Stimulated activated naive CD8-positive, alpha-beta T cell treated with anti-CD3 and anti-CD28 coated beads, Interleukin-15, Interleukin-2, amounts not matched to agents 100 ng/mL and 50 ng/mL, for 24 hours (primary cell): ENCODE results near the gene CPAMD8.
"Not testable (repeated sequence)": the region's sequence is repeated elsewhere in the genome, so short reads cannot be mapped to it uniquely, and the experiment has no call there.

ENCODE experiments used
- H3K27ac Mint-ChIP-seq: one replicate; pipeline ENCODE4 v1.8.0; 2021; ENCODE audit warnings: mild to moderate bottlenecking, mixed read lengths
- H3K27me3 Mint-ChIP-seq: one replicate; pipeline ENCODE4 v1.8.0; 2021; ENCODE audit warnings: mixed read lengths
- H3K36me3 Mint-ChIP-seq: one replicate; pipeline ENCODE4 v1.8.0; 2021; ENCODE audit warnings: low read depth, mixed read lengths
- H3K4me1 Mint-ChIP-seq: one replicate; pipeline ENCODE4 v1.8.0; 2021; ENCODE audit warnings: low read depth, mixed read lengths
- H3K4me3 Mint-ChIP-seq: one replicate; pipeline ENCODE4 v1.8.0; 2021; ENCODE audit warnings: mild to moderate bottlenecking, mixed read lengths
- H3K9me3 Mint-ChIP-seq: one replicate; pipeline ENCODE4 v1.8.0; 2021; ENCODE audit warnings: mixed read lengths

Gene CPAMD8

DNA sequence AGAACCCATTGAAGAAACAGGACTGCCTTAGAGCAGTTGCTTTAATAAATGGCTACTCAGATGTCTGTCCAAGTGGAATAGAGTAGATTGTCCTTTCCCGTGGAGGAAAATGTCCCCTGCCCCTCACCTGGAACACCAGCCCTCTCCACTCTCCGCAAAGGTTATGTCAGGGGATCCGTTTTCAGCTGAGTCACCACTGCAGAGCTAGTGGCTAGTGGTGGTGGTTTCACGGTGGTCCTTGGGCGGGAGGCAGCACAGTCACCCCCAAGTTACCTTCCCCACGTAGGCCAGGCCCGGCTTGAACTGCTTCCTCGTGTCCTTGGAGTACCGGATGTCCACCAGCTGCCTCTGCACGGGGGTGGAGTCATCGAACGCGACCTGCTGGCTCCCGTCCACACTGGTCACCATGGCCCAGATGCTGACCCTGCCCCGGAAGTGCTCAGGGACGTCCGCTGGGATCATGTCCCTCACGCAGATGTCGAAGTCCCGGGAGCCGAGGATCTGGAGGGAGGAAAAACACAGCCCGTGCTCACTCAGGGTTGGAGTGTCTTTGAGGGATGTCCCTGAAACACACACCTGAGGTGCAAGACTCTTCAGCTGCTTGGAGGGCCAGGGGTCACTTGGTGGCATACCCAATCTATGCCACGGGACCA lies 29.6 kb downstream of the CPAMD8 start:
- H3K27ac Mint-ChIP-seq, H3K4me3 Mint-ChIP-seq, H3K27me3 Mint-ChIP-seq, H3K36me3 Mint-ChIP-seq: not testable (repeated sequence)
- Mint-ChIP-seq H3K4me1 (peaks cover 12% of the 10 kb centered on the region), H3K9me3 (peaks cover 19% of the 10 kb centered on the region)

DNA sequence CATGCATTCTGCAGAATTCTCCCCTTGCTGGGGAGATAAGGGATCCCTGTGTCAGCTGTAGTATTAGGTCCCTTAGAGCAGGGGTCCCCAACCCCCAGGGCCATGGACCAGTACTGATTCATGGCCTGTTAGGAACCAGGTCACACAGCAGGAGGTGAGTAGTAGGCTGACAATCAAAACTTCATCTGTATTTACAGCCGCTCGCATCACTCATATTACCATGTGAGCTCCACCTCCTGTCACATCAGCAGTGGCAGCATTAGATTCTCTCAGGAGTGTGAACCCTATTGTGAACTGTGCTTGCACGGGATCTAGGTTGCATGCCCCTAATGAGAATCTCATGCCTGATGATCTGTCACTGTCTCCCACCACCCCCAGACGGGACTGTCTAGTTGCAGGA lies 37.9 kb downstream of the CPAMD8 start:
- Mint-ChIP-seq H3K4me1 (no peaks in the 10 kb centered on the region), H3K27me3 (no peaks in the 10 kb centered on the region), H3K36me3 (no peaks in the 10 kb centered on the region), H3K27ac (no peak overlapping the region), H3K9me3 (peaks cover 16% of the 10 kb centered on the region), H3K4me3 (no peak overlapping the region)

DNA sequence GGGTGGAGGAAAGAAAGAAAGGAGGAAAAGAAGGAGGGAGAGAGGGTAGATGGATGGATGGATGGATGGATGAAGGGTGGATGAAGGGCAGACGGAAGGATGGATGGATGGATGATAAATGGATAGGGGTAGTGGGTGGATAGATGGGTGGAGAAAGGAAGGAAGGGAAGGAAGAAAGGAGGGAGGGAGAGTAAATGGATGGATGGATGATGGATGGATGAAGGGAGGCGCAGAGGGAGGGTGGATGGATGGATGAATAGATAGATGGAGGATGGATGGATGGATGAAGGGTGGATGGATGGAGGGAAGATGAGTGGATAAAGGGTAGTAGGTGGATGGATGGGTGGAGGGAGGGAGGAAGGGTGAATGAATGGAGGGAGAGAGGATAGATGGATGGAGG lies 41.2 kb downstream of the CPAMD8 start:
- Mint-ChIP-seq H3K27me3 (no peaks in the 10 kb centered on the region), H3K27ac (no peak overlapping the region), H3K36me3 (no peaks in the 10 kb centered on the region), H3K9me3 (peaks cover 7% of the 10 kb centered on the region), H3K4me1 (no peaks in the 10 kb centered on the region), H3K4me3 (no peak overlapping the region)

DNA sequence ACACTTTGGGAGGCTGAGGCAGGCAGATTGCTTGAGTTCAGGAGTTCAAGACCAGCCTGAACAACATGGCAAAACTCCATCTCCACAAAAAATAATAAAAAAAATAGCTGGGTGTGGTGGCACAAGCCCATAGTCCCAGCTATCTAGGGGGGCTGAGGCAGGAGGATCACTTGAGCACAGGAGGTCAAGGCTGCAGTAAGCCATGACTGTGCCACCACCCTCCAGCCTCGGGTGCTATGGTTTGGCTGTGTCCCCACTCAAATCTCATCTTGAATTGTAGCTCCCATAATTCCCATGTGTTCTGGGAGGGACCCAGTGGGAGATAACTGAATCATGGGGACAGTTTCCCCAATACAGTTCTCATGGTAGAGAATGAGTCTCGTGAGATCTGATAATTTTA lies 44.0 kb downstream of the CPAMD8 start:
- H3K4me3 Mint-ChIP-seq, H3K4me1 Mint-ChIP-seq, H3K27me3 Mint-ChIP-seq, H3K27ac Mint-ChIP-seq, H3K36me3 Mint-ChIP-seq: not testable (repeated sequence)
- peaks cover 17% of the 10 kb centered on the region for H3K9me3 Mint-ChIP-seq

DNA sequence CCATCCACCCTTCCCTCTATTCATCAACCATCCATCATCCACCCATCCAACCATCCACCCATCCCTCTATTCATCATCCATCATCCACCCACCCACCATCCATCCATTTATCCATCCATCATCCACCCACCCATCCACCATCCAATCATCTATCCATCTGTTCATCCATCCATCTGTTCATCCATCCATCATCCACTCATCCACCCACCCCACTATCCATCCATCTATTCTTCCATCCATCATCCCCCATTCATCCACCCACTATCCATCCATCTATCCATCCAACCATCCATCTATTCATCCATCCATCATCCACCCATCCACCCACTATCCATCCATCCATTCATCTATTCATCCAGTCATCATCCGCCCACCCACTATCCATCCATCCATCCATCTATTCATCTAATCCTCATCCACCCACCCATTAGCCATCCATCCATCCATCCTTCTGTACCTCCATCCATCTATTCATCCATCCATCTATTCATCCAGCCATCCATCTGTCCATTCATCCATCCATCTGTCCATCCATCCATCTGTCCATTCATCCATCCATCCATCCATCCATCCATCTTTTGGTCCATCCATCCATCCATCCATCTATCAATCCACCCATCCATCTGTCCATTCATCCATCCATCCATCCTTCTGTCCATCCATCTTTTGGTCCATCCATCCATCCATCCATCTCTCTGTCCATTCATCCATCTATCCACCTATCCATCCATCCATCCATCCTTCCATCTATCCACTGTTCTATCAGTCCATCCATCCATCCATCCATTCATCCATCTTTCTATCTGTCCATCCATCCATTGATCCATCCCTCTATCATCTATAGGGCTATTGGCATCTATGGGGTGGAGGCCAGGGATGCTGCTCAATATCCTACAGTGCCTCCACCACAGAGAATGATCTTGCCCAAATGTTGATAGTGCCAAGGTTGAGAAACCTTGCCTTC lies 47.5 kb downstream of the CPAMD8 start:
- Mint-ChIP-seq H3K4me3 (no peak overlapping the region), H3K27ac (no peak overlapping the region), H3K36me3 (no peaks in the 10 kb centered on the region)

DNA sequence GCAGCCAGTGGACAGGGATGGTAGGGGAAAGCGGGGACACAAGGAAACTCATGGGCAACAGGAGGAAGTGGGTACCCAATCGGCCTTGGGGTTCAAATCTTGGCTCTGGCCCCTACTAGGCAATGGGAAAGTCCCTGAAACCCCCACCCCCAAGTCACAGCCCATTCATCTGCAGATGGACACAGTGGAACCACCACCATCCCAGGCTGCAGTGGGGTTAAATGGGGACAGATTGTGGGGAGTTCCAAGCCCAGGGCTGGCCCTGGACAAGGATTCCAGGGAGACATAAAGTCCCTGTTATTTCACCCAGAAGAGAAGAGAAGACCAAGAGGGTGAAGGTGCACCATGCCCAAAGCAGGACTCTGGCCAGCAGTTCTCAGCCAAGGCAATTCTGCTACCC lies 48.5 kb downstream of the CPAMD8 start:
- Mint-ChIP-seq H3K27ac (no peak overlapping the region), H3K36me3 (no peaks in the 10 kb centered on the region), H3K4me1 (no peaks in the 10 kb centered on the region), H3K4me3 (no peak overlapping the region), H3K9me3 (peaks cover 10% of the 10 kb centered on the region), H3K27me3 (peaks cover 9% of the 10 kb centered on the region)

More for the DNA sequence above, 47.5 kb downstream of the CPAMD8 start:
- H3K9me3 Mint-ChIP-seq = peaks cover 14% of the 10 kb centered on the region
- no peaks in the 10 kb centered on the region for H3K4me1 Mint-ChIP-seq
- H3K27me3 Mint-ChIP-seq = peaks cover 9% of the 10 kb centered on the region

DNA sequence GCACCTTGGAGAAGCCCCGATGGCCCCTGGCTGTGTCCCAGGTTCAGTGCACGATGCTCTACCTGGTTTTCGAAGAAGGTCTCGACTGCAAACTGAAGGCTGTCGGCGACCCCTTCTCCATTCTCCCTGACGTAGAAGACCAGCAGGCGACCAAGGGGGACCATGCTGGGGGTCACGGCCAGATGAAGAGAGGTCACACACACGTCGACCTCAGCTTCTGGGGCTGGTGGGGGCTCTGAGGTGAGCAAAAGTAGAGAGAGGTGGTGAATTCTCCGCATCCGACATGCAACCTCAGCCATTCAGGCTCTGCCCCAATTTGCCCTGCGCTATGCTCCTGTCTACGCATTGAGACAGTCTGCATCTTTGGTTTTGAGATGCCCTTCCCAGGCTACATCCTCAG lies 49.3 kb downstream of the CPAMD8 start:
- Mint-ChIP-seq H3K36me3 (no peaks in the 10 kb centered on the region), H3K9me3 (peaks cover 10% of the 10 kb centered on the region), H3K27ac (no peak overlapping the region), H3K4me1 (no peaks in the 10 kb centered on the region), H3K4me3 (no peak overlapping the region), H3K27me3 (peaks cover 9% of the 10 kb centered on the region)

DNA sequence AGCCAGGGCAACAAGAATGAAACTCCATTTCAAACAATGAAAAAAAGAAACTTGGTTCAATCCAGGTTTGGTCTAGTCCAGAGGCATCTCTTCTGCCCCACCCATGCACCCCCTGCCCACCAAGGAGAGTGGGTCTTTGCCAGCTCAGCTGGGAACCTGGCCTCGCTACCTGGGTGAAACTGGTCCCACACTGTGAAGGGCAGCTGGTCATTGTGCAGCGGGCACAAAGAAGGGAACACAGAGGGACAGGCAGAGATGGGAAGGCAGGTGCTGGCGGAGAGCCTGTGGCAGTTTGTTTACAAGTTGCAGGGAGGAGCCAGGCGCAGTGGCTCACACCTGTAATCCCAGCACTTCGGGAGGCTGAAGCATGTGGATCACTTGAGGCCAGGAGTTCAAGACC lies 50.2 kb downstream of the CPAMD8 start:
- no peaks in the 10 kb centered on the region for H3K36me3 Mint-ChIP-seq
- no peaks in the 10 kb centered on the region for H3K4me1 Mint-ChIP-seq
- H3K27me3 Mint-ChIP-seq = peaks cover 9% of the 10 kb centered on the region
- H3K9me3 Mint-ChIP-seq = peaks cover 10% of the 10 kb centered on the region
- H3K4me3 Mint-ChIP-seq = no peak overlapping the region
- no peak overlapping the region for H3K27ac Mint-ChIP-seq

DNA sequence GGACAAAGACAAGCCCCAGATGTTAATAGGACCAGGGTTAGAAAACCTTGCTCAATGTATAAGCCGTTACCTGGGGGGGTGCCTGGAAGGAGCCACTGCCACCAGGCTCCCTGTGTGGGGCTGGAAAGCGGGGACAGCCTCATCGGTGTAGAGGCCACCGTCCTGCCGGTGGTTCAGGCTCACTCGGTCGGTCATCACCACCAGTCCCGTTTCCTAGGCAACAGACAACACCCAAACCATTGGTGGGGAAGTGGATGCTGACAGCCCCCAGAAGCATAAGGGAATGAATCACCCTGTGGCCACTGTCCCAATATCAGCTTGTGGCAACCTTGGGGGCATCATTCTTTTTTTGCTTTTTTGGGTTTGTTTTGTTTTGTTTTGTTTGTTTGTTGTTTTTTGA lies 55.8 kb downstream of the CPAMD8 start:
- Mint-ChIP-seq H3K9me3 (peaks cover 10% of the 10 kb centered on the region), H3K27me3 (no peaks in the 10 kb centered on the region), H3K36me3 (no peaks in the 10 kb centered on the region), H3K4me1 (no peaks in the 10 kb centered on the region), H3K4me3 (no peak overlapping the region), H3K27ac (no peak overlapping the region)

DNA sequence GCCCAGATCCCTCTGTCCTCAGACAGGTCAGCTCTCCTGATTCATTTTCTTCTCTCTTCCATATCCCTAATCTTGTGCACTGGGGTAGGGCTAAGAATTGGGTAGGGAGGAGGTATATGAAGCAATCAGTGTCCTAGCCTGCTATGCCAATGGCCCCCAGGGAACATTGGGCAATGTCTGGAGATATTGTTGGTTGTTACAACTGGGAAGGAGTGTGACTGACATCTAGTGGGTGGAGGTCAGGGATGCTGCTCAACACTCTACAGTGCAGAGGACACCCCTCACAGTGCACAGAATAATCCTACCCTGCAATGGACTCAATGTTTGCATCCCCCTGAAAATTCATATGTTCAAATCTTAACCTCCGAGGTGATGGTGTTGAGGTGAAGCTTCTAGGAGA lies 57.5 kb downstream of the CPAMD8 start:
- H3K27ac Mint-ChIP-seq = no peak overlapping the region
- H3K9me3 Mint-ChIP-seq = peaks cover 10% of the 10 kb centered on the region
- no peak overlapping the region for H3K4me3 Mint-ChIP-seq
- peaks cover 5% of the 10 kb centered on the region for H3K27me3 Mint-ChIP-seq
- no peaks in the 10 kb centered on the region for H3K4me1 Mint-ChIP-seq
- H3K36me3 Mint-ChIP-seq = no peaks in the 10 kb centered on the region

DNA sequence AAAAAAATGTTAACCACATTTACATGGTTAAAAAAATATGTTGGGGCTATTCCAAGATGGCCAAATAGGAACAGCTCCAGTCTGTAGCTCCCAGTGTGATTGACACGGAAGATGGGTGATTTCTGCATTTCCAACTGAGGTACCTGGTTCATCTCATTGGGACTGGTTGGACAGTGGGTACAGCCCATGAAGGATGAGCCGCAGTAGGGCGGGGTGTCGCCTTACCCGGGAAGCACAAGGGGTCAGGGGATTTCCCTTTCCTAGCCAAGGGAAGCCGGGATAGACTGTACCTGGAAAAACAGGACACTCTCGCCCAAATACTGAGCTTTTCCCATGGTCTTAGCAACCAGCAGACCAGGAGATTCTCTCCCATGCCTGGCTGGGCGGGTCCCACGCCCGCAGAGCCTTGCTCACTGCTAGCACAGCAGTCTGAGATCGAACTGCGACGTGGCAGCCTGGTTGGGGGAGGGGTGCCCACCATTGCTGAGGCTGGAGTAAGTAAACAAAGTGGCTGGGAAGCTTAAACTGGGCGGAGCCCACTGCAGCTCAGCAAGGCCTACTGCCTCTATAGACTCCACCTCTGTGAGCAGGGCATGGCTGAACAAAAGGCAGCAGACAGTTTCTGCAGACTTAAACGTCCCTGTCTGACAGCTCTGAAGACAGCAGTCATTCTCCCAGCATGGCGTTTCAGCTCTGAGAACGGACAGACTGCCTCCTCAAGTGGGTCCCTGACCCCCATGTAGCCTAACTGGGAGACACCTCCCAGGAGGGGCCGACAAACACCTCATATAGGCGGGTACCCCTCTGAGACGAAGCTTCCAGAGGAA lies 65.4 kb downstream of the CPAMD8 start:
- not testable (repeated sequence) for H3K4me3 Mint-ChIP-seq, H3K9me3 Mint-ChIP-seq, H3K36me3 Mint-ChIP-seq, H3K27ac Mint-ChIP-seq
- Mint-ChIP-seq H3K4me1 (peaks cover 10% of the 10 kb centered on the region), H3K27me3 (peaks cover 10% of the 10 kb centered on the region)

DNA sequence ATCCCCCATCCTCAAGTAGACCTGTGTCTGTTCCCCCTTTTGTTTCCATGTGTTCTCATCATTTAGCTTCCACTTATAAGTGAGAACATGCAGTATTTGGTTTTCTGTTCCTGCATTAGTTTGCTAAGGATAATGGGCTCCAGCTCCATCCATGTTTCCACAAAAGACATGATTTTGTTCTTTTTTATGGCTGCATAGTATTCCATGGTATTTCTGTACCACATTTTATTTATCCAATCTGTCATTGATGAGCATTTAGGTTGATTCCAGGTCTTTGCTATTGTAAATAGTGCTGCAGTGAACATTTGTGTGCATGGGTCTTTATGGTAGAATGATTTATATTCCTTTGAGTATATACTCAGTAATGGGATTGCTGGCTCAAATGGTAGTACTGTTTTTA lies 68.3 kb downstream of the CPAMD8 start:
- H3K4me3 Mint-ChIP-seq, H3K27me3 Mint-ChIP-seq, H3K27ac Mint-ChIP-seq, H3K36me3 Mint-ChIP-seq, H3K9me3 Mint-ChIP-seq: not testable (repeated sequence)
- peaks cover 10% of the 10 kb centered on the region for H3K4me1 Mint-ChIP-seq

DNA sequence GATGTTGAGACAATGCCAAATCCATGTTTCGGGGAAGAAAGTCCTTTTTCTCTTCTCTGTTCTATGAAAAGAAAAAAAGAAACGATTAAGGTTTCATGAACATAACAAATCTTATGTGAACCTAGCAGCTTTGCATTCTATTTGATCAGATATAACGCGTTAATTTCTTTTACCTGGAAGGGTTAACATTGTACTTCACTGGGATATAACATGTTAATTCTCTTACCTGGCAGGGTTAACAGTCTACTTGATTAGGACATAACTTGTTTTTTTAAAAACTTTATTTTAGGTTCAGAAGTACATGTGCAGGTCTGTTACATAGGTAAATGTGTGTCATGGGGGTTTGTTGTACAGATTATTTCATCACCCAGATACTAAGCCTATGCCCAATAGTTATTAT lies 68.8 kb downstream of the CPAMD8 start:
- Mint-ChIP-seq H3K4me1 (peaks cover 10% of the 10 kb centered on the region), H3K9me3 (no peaks in the 10 kb centered on the region), H3K4me3 (no peak overlapping the region), H3K27ac (no peak overlapping the region), H3K27me3 (peaks cover 9% of the 10 kb centered on the region), H3K36me3 (no peaks in the 10 kb centered on the region)

DNA sequence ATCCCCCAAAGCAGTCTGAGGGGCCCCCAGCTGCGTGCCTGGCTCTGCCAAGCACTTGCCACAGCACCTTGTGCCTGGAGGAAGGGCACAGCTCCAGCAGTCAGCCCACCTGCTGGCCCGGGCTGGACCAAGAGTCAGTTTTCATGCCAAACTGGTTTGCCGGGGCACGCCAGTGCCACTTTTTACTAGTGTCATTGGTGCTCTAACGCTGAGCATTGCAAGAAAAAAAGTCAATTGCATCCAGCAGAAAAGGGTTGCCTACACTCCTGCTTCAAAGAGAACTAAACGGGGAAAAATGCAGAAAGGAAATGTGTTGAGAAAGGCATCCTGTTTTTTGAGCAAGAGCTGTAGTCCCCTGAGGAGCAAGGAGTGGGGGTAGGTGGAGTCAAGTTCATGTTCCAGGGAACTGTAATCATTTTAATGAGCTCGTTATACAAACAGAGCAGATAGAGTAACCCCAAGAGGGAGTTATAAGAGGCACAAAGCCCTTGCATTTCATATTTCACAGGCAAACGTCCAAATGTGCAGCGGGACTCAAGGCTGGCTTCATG lies 69.4 kb downstream of the CPAMD8 start:
- Mint-ChIP-seq H3K27me3 (peaks cover 6% of the 10 kb centered on the region), H3K36me3 (no peaks in the 10 kb centered on the region), H3K4me3 (no peak overlapping the region), H3K4me1 (peaks cover 7% of the 10 kb centered on the region), H3K9me3 (no peaks in the 10 kb centered on the region), H3K27ac (no peak overlapping the region)

DNA sequence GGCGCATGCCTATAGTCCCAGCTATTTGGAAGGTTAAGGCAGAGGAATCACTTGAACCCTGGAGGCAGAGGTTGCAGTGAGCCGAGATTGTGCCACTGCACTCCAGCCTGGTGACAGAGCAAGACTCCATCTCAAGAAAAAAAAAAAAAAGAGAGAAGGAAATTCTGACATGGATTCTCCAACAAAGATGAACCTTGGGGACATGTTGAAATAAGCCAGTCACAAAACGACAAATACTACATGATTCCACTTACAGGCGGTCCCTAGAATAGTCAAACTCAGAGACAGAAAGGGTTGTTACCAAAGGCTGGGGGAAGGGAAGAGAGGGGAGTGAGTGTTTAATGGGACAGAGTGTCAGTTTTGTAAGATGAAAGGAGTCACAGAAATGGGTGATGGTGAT lies 71.4 kb downstream of the CPAMD8 start:
- Mint-ChIP-seq H3K36me3 (no peaks in the 10 kb centered on the region), H3K27ac (no peak overlapping the region), H3K4me3 (no peak overlapping the region), H3K27me3 (peaks cover 4% of the 10 kb centered on the region), H3K4me1 (no peaks in the 10 kb centered on the region), H3K9me3 (no peaks in the 10 kb centered on the region)
